HCT116 (cell line): ENCODE data around the gene SCCPDH. TPM values are rescaled to one million over a fixed set of nuclear protein-coding genes. Genes with fewer than 3 reads are reported as not detected.

ENCODE experiments used
- ATAC-seq: fragments of 200-7000 bp; cut with Tn5 transposase; 2 replicates; pipeline ENCODE4 v1.9.1; 2020; ENCODE audit warnings: mild to moderate bottlenecking, moderate library complexity
- BruUV-seq: library from RNA; stranded (reverse); fragments of 400-500 nt; replicated peaks from 2 replicates; lab custom pipeline; 2021; lab: Mats Ljungman, UMichigan
- CTCF ChIA-PET: fragments of 300-600 bp; sonication (Branson Sonifier 250); formaldehyde crosslinking; loops from one replicate; lab custom pipeline; 2021; ENCODE audit warnings: antibody characterized with exemption; lab: Charles Lee
- POLR2A ChIA-PET: fragments of 300-600, 350-600 bp; sonication (Branson Sonifier 250); formaldehyde crosslinking; loops from one replicate; lab custom pipeline; 2021; ENCODE audit warnings: antibody characterized with exemption; lab: Charles Lee
- RAD21 ChIA-PET, 2 experiments: fragments of 300-600 bp; sonication (Branson Sonifier 250); formaldehyde crosslinking; loops; one replicate each; lab custom pipeline; 2023; ENCODE audit warnings: low total read pairs in 2 of 2; ENCODE audit not compliant: uncharacterized antibody in 2 of 2, unreplicated experiment in 2 of 2, low non-redundant PET in 1 of 2; lab: Charles Lee
- DNase-seq: peaks from one replicate; pipeline ENCODE4 v3.0.0-alpha.2; 2010; ENCODE audit warnings: low read depth, low spot score
- H2AFZ ChIP-seq: fragments of 200-600 bp; shearing (Covaris generic), sonication (generic); 2 replicates; pipeline ENCODE4 v1.6.1; 2017; ENCODE audit warnings: low read depth, mixed run types, mixed read lengths, antibody characterized with exemption, low read length; ENCODE audit not compliant: poor library complexity, severe bottlenecking
- H3K27ac ChIP-seq: 2 replicates; pipeline ENCODE4 v1.5.1; 2012; ENCODE audit warnings: low read depth, low read length
- H3K27me3 ChIP-seq: fragments of 200-600 bp; sonication (generic); 2 replicates; pipeline ENCODE4 v1.6.1; 2016; ENCODE audit warnings: mixed run types, low read length, mixed read lengths; ENCODE audit not compliant: insufficient read depth
- H3K36me3 ChIP-seq, 2 experiments: fragments of 200-500 bp in 1 of 2; fragments of 200-600 bp in 1 of 2; sonication (Bioruptor generic) in 1 of 2; sonication (generic) in 1 of 2; 2 replicates each; pipeline versions ENCODE4 v1.5.1 to v1.6.1; 2014 to 2016; ENCODE audit warnings: low read length in 2 of 2, inconsistent platforms in 1 of 2, mixed read lengths in 1 of 2, mixed run types in 1 of 2; ENCODE audit not compliant: insufficient read depth in 2 of 2, control insufficient read depth in 1 of 2
- H3K4me1 ChIP-seq, 2 experiments: fragments of 200-600 bp in 1 of 2; sonication (generic) in 1 of 2; 2 replicates each; pipeline versions ENCODE4 v1.5.1 to v1.6.1; 2012 to 2017; ENCODE audit warnings: low read length in 2 of 2, inconsistent platforms in 1 of 2, mild to moderate bottlenecking in 1 of 2, mixed read lengths in 1 of 2, mixed run types in 1 of 2, moderate library complexity in 1 of 2; ENCODE audit not compliant: insufficient read depth in 2 of 2, control insufficient read depth in 1 of 2
- H3K4me2 ChIP-seq: fragments of 200-600 bp; sonication (generic); 2 replicates; pipeline ENCODE4 v1.6.1; 2017; ENCODE audit warnings: mixed run types, low read length, mixed read lengths
- H3K4me3 ChIP-seq, 2 experiments: fragments of 200-600 bp in 1 of 2; sonication (generic) in 1 of 2; replicated peaks in 1 of 2; 2 replicates each; pipeline ENCODE4 v1.5.1; 2011 to 2016; ENCODE audit warnings: low read length in 2 of 2, control low read depth in 1 of 2, low read depth in 1 of 2, mild to moderate bottlenecking in 1 of 2, mixed read lengths in 1 of 2, mixed run types in 1 of 2
- H3K79me2 ChIP-seq: fragments of 200-600 bp; sonication (generic); 2 replicates; pipeline ENCODE4 v1.6.1; 2017; ENCODE audit warnings: mild to moderate bottlenecking, mixed run types, low read length, moderate library complexity, mixed read lengths; ENCODE audit not compliant: insufficient read depth
- H3K9ac ChIP-seq: fragments of 200-600 bp; sonication (generic); 2 replicates; pipeline ENCODE4 v1.6.1; 2016; ENCODE audit warnings: low read length, mixed read lengths
- H3K9me2 ChIP-seq: fragments of 200-600 bp; sonication (generic), shearing (Covaris generic); 2 replicates; pipeline ENCODE4 v1.6.1; 2017; ENCODE audit warnings: mixed run types, mild to moderate bottlenecking, moderate library complexity; ENCODE audit not compliant: insufficient read depth
- H3K9me3 ChIP-seq, 2 experiments: fragments of 200-500 bp in 1 of 2; fragments of 200-600 bp in 1 of 2; sonication (Bioruptor generic) in 1 of 2; sonication (generic) in 1 of 2; 2 replicates each; pipeline ENCODE4 v1.6.1; 2014 to 2017; ENCODE audit warnings: low read length in 2 of 2, mixed read lengths in 2 of 2, inconsistent platforms in 1 of 2, low read depth in 1 of 2, mild to moderate bottlenecking in 1 of 2, mixed run types in 1 of 2, moderate library complexity in 1 of 2; ENCODE audit not compliant: control insufficient read depth in 1 of 2, insufficient read depth in 1 of 2
- H4K20me1 ChIP-seq: fragments of 200-600 bp; sonication (generic), shearing (Covaris generic); 2 replicates; pipeline ENCODE4 v1.6.1; 2017; ENCODE audit warnings: mixed run types, mild to moderate bottlenecking, moderate library complexity; ENCODE audit not compliant: insufficient read depth
- CBX3 ChIP-seq: IDR thresholded peaks from 2 replicates; pipeline ENCODE4 v1.6.1; 2012; ENCODE audit warnings: low read depth
- CTCF ChIP-seq, 3 experiments: fragments of 200-600 bp in 1 of 3; sonication (generic) in 1 of 3; IDR thresholded peaks in 2 of 3; conservative IDR thresholded peaks in 1 of 3; 2 replicates each; pipeline ENCODE4 v1.5.1; 2012 to 2017; ENCODE audit warnings: low read depth in 2 of 3, low read length in 2 of 3, antibody characterized with exemption in 1 of 3, borderline replicate concordance in 1 of 3, control low read depth in 1 of 3, mild to moderate bottlenecking in 1 of 3, mixed read lengths in 1 of 3, mixed run types in 1 of 3, moderate library complexity in 1 of 3; ENCODE audit not compliant: insufficient read depth in 1 of 3
- EGR1 ChIP-seq: IDR thresholded peaks from 2 replicates; pipeline ENCODE4 v1.6.1; 2012; ENCODE audit warnings: low read depth
- POLR2A ChIP-seq: IDR thresholded peaks from 2 replicates; pipeline ENCODE4 v1.7.0; 2011; ENCODE audit warnings: borderline replicate concordance; ENCODE audit not compliant: insufficient read depth, insufficient read length; ENCODE audit errors: extremely low read depth
- RAD21 ChIP-seq: IDR thresholded peaks from 2 replicates; pipeline ENCODE4 v1.6.1; 2012; ENCODE audit warnings: low read depth, mild to moderate bottlenecking
- SP1 ChIP-seq: IDR thresholded peaks from 2 replicates; pipeline ENCODE4 v1.6.1; 2012; ENCODE audit warnings: low read depth
- TCF7L2 ChIP-seq: IDR thresholded peaks from 2 replicates; pipeline ENCODE4 v1.7.0; 2011; ENCODE audit warnings: borderline replicate concordance, inconsistent platforms; ENCODE audit not compliant: insufficient read depth, insufficient read length; ENCODE audit errors: extremely low read depth
- ZBTB33 ChIP-seq: IDR thresholded peaks from 2 replicates; pipeline ENCODE4 v1.6.1; 2011; ENCODE audit warnings: mild to moderate bottlenecking, low read length, moderate library complexity; ENCODE audit not compliant: insufficient replicate concordance; ENCODE audit errors: extremely low read depth
- ZFX ChIP-seq: fragments of 450-650 bp; IDR thresholded peaks from 2 replicates; pipeline ENCODE4 v1.6.1; 2017
- intact Hi-C: fragments of 100-400 bp; cut with micrococcal nuclease; formaldehyde crosslinking; loops from 2 replicates; pipeline ENCODE4 v1.10.0; 2022
- total RNA-seq: library from RNA; stranded (reverse); gene quantifications from one replicate; pipeline ENCODE4 v1.2.1, GENCODE V29; 2021; ENCODE audit not compliant: unreplicated experiment
- TF ChIP-seq, protein P1 (sequence below): IDR thresholded peaks from 2 replicates; pipeline ENCODE4 v1.6.1; 2012
- TF ChIP-seq, protein P2 (sequence below): IDR thresholded peaks from 2 replicates; pipeline ENCODE4 v1.6.1; 2012; ENCODE audit warnings: low read depth

Gene SCCPDH
- total RNA-seq, 1 experiment from 2014 or later = 0.30 TPM

DNA sequence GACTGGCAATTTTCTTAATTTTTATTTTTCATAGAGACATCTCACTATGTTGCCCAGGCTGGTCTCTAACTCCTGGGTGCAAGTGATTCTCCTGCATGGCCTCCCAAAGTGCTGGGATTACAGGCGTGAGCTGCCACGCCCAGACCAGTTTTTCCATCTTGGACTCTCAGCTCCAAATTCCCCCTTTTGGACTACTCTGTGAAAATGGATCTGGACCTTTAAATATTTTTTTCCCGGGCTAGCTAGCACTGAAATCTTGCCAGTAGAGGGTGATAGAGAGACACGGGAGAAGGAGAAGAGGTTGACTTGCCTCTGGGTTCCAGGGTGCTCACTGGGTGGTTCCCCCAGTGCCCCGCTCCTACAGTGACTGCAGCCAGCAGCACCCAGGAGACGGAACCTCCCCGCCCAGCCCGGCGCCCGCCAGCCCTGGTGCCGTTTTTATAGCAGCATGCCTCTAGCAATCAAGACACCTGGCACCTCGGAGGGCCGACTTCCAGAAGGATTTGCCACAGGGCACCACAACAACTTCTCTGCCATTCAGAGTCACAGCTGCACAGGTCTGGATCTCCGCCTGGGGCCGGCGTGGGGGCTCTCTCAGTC is 34.7 kb upstream of the SCCPDH start:
- ChIA-PET CTCF (interaction anchor here (0.6 to 1.4 kb wide), 11 partner anchors 8 to 1539 kb away, joined by 3 to 5 read pairs (median 3); no protein-coding TSS in a partner anchor), RAD21 (no interaction called here), POLR2A (no interaction called here)
- Histone ChIP-seq H3K4me3 (peak overlapping the region; percentile 23 to 35; a peak in 3 of 4 replicates), H3K9me2 (no peaks in the 10 kb centered on the region), H3K36me3 (no peaks in the 10 kb centered on the region), H3K79me2 (no peaks in the 10 kb centered on the region), H3K9ac (no peak overlapping the region), H3K27me3 (no peaks in the 10 kb centered on the region), H4K20me1 (no peaks in the 10 kb centered on the region), H3K4me1 (peaks cover 3 to 8% of the 10 kb centered on the region in 2 experiments; a peak in 3 of 4 replicates), H2AFZ (peak overlapping the region; percentile 47), H3K27ac (no peak overlapping the region), H3K4me2 (peak overlapping the region; percentile 67), H3K9me3 (no peaks in the 10 kb centered on the region)
- peak; percentile 97 for ATAC-seq
- TF ChIP-seq RAD21 = peak; percentile 86
- TF ChIP-seq, protein P1, sequence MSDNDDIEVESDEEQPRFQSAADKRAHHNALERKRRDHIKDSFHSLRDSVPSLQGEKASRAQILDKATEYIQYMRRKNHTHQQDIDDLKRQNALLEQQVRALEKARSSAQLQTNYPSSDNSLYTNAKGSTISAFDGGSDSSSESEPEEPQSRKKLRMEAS = no peak
- no peak for TF ChIP-seq CBX3
- TF ChIP-seq CTCF (IDR thresholded peaks at IDR 0.05 in 2 of 3, conservative IDR thresholded peaks at IDR 0.05 in 1 of 3; ENCODE audit: borderline replicate concordance in 1 of 3, insufficient read depth in 1 of 3, low read depth in 2 of 3, low read length in 2 of 3) = peak; percentile 80 to 84 (median 80)
- no peak for TF ChIP-seq EGR1
- BruUV-seq = no TSS peak
- peak; percentile 52 for DNase-seq
- intact Hi-C loops = loop anchor here (2.0 kb wide), 2 partner anchors 65 to 123 kb away; partner anchors contain the start of genes CNST and TFB2M

GRCh38 chr1:246690100-246690499 is 34.1 kb upstream of the SCCPDH start:
- no peaks in the 10 kb centered on the region for H3K9me2 ChIP-seq
- no peak for DNase-seq
- no peak overlapping the region; a peak in 1 of 4 replicates for H3K4me3 ChIP-seq
- H3K79me2 ChIP-seq = no peaks in the 10 kb centered on the region
- H3K9me3 ChIP-seq = no peaks in the 10 kb centered on the region
- H3K27ac ChIP-seq = no peak overlapping the region
- RAD21 ChIA-PET = no interaction called here
- no peaks in the 10 kb centered on the region for H3K27me3 ChIP-seq
- H2AFZ ChIP-seq = peak overlapping the region; percentile 47
- H3K9ac ChIP-seq = no peak overlapping the region
- no peaks in the 10 kb centered on the region for H3K36me3 ChIP-seq
- CTCF ChIA-PET = interaction anchor here (0.9 to 1.4 kb wide), 7 partner anchors 8 to 1540 kb away, joined by 3 to 5 read pairs (median 3); no protein-coding TSS in a partner anchor
- no peak for ATAC-seq
- H3K4me1 ChIP-seq = peaks cover 3 to 8% of the 10 kb centered on the region in 2 experiments; a peak in 3 of 4 replicates
- no TSS peak for BruUV-seq
- H4K20me1 ChIP-seq = no peaks in the 10 kb centered on the region
- POLR2A ChIA-PET = no interaction called here
- H3K4me2 ChIP-seq = peak overlapping the region; percentile 67
- intact Hi-C loops = no loop called here
- TF ChIP-seq ZFX (no peak), RAD21 (no peak), POLR2A (no peak), TCF7L2 (no peak), ZBTB33 (no peak), SP1 (no peak)
- TF ChIP-seq, protein P2, sequence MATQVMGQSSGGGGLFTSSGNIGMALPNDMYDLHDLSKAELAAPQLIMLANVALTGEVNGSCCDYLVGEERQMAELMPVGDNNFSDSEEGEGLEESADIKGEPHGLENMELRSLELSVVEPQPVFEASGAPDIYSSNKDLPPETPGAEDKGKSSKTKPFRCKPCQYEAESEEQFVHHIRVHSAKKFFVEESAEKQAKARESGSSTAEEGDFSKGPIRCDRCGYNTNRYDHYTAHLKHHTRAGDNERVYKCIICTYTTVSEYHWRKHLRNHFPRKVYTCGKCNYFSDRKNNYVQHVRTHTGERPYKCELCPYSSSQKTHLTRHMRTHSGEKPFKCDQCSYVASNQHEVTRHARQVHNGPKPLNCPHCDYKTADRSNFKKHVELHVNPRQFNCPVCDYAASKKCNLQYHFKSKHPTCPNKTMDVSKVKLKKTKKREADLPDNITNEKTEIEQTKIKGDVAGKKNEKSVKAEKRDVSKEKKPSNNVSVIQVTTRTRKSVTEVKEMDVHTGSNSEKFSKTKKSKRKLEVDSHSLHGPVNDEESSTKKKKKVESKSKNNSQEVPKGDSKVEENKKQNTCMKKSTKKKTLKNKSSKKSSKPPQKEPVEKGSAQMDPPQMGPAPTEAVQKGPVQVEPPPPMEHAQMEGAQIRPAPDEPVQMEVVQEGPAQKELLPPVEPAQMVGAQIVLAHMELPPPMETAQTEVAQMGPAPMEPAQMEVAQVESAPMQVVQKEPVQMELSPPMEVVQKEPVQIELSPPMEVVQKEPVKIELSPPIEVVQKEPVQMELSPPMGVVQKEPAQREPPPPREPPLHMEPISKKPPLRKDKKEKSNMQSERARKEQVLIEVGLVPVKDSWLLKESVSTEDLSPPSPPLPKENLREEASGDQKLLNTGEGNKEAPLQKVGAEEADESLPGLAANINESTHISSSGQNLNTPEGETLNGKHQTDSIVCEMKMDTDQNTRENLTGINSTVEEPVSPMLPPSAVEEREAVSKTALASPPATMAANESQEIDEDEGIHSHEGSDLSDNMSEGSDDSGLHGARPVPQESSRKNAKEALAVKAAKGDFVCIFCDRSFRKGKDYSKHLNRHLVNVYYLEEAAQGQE = no peak
